ENCODE measurements around the gene FAM170B. TPM values are rescaled to one million over a fixed set of nuclear protein-coding genes. Genes with fewer than 3 reads are reported as not detected.

The FAM170B gene
- total and polyA plus RNA-seq, 2 donors (not counting 3 experiments of a cell fraction or from before 2014, with no cell fraction given), result not detected

- Histone ChIP-seq H3K27ac (ENCODE audit: insufficient read depth, low read depth, low read length) (no peak overlapping the region), H3K27me3 (ENCODE audit: control insufficient read depth in 2 of 2, insufficient read depth in 2 of 2, low read length in 2 of 2) (peaks cover 0 to 5% of the 10 kb centered on the region in 2 experiments), H3K79me2 (ENCODE audit: control insufficient read depth, insufficient read depth, low read length) (no peaks in the 10 kb centered on the region), H3K4me2 (ENCODE audit: insufficient read depth, low read length) (no peak overlapping the region), H3K9me3 (replicated peaks; ENCODE audit: control insufficient read depth, insufficient read depth, low read length) (no peaks in the 10 kb centered on the region), H2AFZ (ENCODE audit: low read depth, low read length) (no peak overlapping the region), H3K9ac (replicated peaks; ENCODE audit: extremely low read depth, insufficient read depth, low read length) (no peak overlapping the region), H3K36me3 (ENCODE audit: control insufficient read depth in 2 of 2, extremely low read depth in 1 of 2, insufficient read depth in 2 of 2, low read length in 2 of 2) (no peaks in the 10 kb centered on the region), H3K9me1 (replicated peaks; ENCODE audit: control insufficient read depth, extremely low read depth, insufficient read depth, low read length) (no peaks in the 10 kb centered on the region), H3K4me1 (ENCODE audit: control insufficient read depth, extremely low read depth, insufficient read depth, low read length) (no peaks in the 10 kb centered on the region), H4K20me1 (replicated peaks; ENCODE audit: control insufficient read depth, extremely low read depth, insufficient read depth, low read length) (no peaks in the 10 kb centered on the region), H3K4me3 (replicated peaks in 1 of 3; ENCODE audit: insufficient read depth in 1 of 3, low read depth in 1 of 3, low read length in 3 of 3) (no peak overlapping the region)
- BruUV-seq (replicated peaks), result no TSS peak
- FAIRE-seq (no peak), DNase-seq (ENCODE audit: low read depth, low spot score) (no peak)
- CTCF ChIA-PET, result interaction anchor here (1.1 kb wide), 1 partner anchor 13 kb away, joined by 3 read pairs; no protein-coding TSS in a partner anchor
- intact Hi-C loops (cut with micrococcal nuclease) (no loop called here), dilution Hi-C loops (cut with MboI; ENCODE audit: extremely low pct_ligation_motif_present, low sequenced_read_pairs) (no loop called here)
- POLR2A ChIA-PET, result no interaction called here
- TF ChIP-seq MYC (IDR thresholded peaks at IDR 0.05; ENCODE audit: low read depth, low read length), result no peak
- TF ChIP-seq FOS (IDR thresholded peaks at IDR 0.05; ENCODE audit: borderline replicate concordance, insufficient read depth, low read length), result no peak
- no peak for TF ChIP-seq MAX (IDR thresholded peaks at IDR 0.05; ENCODE audit: insufficient read depth, insufficient read length)
- TF ChIP-seq, protein P1, sequence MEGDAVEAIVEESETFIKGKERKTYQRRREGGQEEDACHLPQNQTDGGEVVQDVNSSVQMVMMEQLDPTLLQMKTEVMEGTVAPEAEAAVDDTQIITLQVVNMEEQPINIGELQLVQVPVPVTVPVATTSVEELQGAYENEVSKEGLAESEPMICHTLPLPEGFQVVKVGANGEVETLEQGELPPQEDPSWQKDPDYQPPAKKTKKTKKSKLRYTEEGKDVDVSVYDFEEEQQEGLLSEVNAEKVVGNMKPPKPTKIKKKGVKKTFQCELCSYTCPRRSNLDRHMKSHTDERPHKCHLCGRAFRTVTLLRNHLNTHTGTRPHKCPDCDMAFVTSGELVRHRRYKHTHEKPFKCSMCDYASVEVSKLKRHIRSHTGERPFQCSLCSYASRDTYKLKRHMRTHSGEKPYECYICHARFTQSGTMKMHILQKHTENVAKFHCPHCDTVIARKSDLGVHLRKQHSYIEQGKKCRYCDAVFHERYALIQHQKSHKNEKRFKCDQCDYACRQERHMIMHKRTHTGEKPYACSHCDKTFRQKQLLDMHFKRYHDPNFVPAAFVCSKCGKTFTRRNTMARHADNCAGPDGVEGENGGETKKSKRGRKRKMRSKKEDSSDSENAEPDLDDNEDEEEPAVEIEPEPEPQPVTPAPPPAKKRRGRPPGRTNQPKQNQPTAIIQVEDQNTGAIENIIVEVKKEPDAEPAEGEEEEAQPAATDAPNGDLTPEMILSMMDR (IDR thresholded peaks at IDR 0.05; ENCODE audit: extremely low read depth in 1 of 2, insufficient read depth in 1 of 2, low read depth in 1 of 2, low read length in 2 of 2), result no peak
- TF ChIP-seq POLR2A (IDR thresholded peaks at IDR 0.05; ENCODE audit: low read depth, low read length), result no peak
- no peak for TF ChIP-seq POLR2AphosphoS5 (IDR thresholded peaks at IDR 0.05; ENCODE audit: insufficient read depth, low read depth, low read length)
- TF ChIP-seq JUN (IDR thresholded peaks at IDR 0.05; ENCODE audit: borderline replicate concordance, insufficient read depth, insufficient read length, low read depth), result no peak
- TF ChIP-seq EZH2 (IDR thresholded peaks at IDR 0.05; ENCODE audit: borderline replicate concordance, low read depth, low read length, severe bottlenecking), result no peak
- no peak for TF ChIP-seq GATA2 (IDR thresholded peaks at IDR 0.05; ENCODE audit: insufficient read depth, insufficient read length, low read depth, low read length)
Observed at GRCh38 chr10:49151481-49151880, 17.7 kb upstream of the FAM170B start.

Data from endothelial cell of umbilical vein (primary cell).